Brain microvascular endothelial cell (primary cell): ENCODE results near the gene LSG1.

Source experiments
- DNase-seq: peaks from one replicate; pipeline ENCODE4 v3.0.0-alpha.2; 2020
- H3K27ac ChIP-seq: fragments of 250-450 bp; sonication (Bioruptor Pico); 2 replicates; pipeline ENCODE4 v1.5.1; 2020; ENCODE audit warnings: mild to moderate bottlenecking, moderate library complexity
- H3K27me3 ChIP-seq: fragments of 250-450 bp; sonication (Bioruptor Pico); replicated peaks from 2 replicates; pipeline ENCODE4 v1.5.1; 2020; ENCODE audit warnings: mild to moderate bottlenecking
- H3K36me3 ChIP-seq: fragments of 250-450 bp; sonication (Bioruptor Pico); replicated peaks from 2 replicates; pipeline ENCODE4 v1.5.1; 2020; ENCODE audit warnings: mild to moderate bottlenecking
- H3K4me3 ChIP-seq: 2 replicates; pipeline ENCODE4 v1.5.1; 2011; ENCODE audit warnings: low read depth, mild to moderate bottlenecking, control low read depth, low read length, moderate library complexity
- CTCF ChIP-seq: IDR thresholded peaks from 2 replicates; pipeline ENCODE4 v1.5.1; 2011; ENCODE audit warnings: low read depth, mild to moderate bottlenecking, moderate library complexity, low read length, control low read depth, inconsistent platforms; ENCODE audit errors: missing control alignments
- in situ Hi-C: cut with HindIII; loops from 2 replicates; pipeline ENCODE4 v1.10.0; 2017; ENCODE audit warnings: low sequenced_read_pairs, low pct_ligation_motif_present

LSG1 gene

GRCh38 chr3:194661374-194661773 is 10.6 kb downstream of the LSG1 start:
- H3K4me3 ChIP-seq: no peak overlapping the region
- no peaks in the 10 kb centered on the region for H3K27me3 ChIP-seq
- H3K36me3 ChIP-seq: peaks cover 40% of the 10 kb centered on the region
- in situ Hi-C loops: loop anchor here (25.0 kb wide), 1 partner anchor 451 kb away; no protein-coding TSS in a partner anchor
- no peak for TF ChIP-seq CTCF
- H3K27ac ChIP-seq: no peak overlapping the region
- no peak for DNase-seq

GRCh38 chr3:194659778-194660177 is 12.2 kb downstream of the LSG1 start:
- TF ChIP-seq CTCF: no peak
- H3K36me3 ChIP-seq: peaks cover 32% of the 10 kb centered on the region
- in situ Hi-C loops: loop anchor here (25.0 kb wide), 1 partner anchor 453 kb away; no protein-coding TSS in a partner anchor
- no peak overlapping the region for H3K27ac ChIP-seq
- no peaks in the 10 kb centered on the region for H3K27me3 ChIP-seq
- H3K4me3 ChIP-seq: no peak overlapping the region
- no peak for DNase-seq

GRCh38 chr3:194658477-194659242 is 13.3 kb downstream of the LSG1 start:
- in situ Hi-C loops: loop anchor here (25.0 kb wide), 1 partner anchor 454 kb away; no protein-coding TSS in a partner anchor
- peaks cover 26% of the 10 kb centered on the region for H3K36me3 ChIP-seq
- H3K27ac ChIP-seq: no peak overlapping the region
- TF ChIP-seq CTCF: no peak
- no peak overlapping the region for H3K4me3 ChIP-seq
- DNase-seq: no peak
- H3K27me3 ChIP-seq: no peaks in the 10 kb centered on the region

GRCh38 chr3:194657439-194657838 is 14.6 kb downstream of the LSG1 start:
- DNase-seq: no peak
- Histone ChIP-seq H3K27ac (no peak overlapping the region), H3K36me3 (peaks cover 31% of the 10 kb centered on the region), H3K27me3 (no peaks in the 10 kb centered on the region), H3K4me3 (no peak overlapping the region)
- in situ Hi-C loops: loop anchor here (25.0 kb wide), 1 partner anchor 455 kb away; no protein-coding TSS in a partner anchor
- no peak for TF ChIP-seq CTCF

- no peak overlapping the region for H3K4me3 ChIP-seq
- H3K27ac ChIP-seq: no peak overlapping the region
- H3K27me3 ChIP-seq: no peaks in the 10 kb centered on the region
- TF ChIP-seq CTCF: no peak
- in situ Hi-C loops: loop anchor here (25.0 kb wide), 1 partner anchor 458 kb away; no protein-coding TSS in a partner anchor
- DNase-seq: no peak
- peaks cover 46% of the 10 kb centered on the region for H3K36me3 ChIP-seq
Measured at GRCh38 chr3:194654443-194654842, 17.5 kb downstream of the LSG1 start.
